Activated naive CD8-positive, alpha-beta T cell treated with anti-CD3 and anti-CD28 coated beads, Interleukin-2, amount 10 ng/mL, durations not matched to agents 7 days and 5 days (primary cell): Measurements from ENCODE around the gene PKN2. TPM values are rescaled to one million over a fixed set of nuclear protein-coding genes. Genes with fewer than 3 reads are reported as not detected.
"Not testable (repeated sequence)": the region's sequence is repeated elsewhere in the genome, so short reads cannot be mapped to it uniquely, and the experiment has no call there.

Experiments
- ATAC-seq: fragments of 150-1000 bp; cut with Tn5 transposase; one replicate; pipeline ENCODE4 v1.10.0; 2021; ENCODE audit warnings: low read depth, moderate library complexity
- POLR2A ChIA-PET: fragments of 350-600 bp; sonication (Branson Sonifier 250); formaldehyde crosslinking; loops from one replicate; lab custom pipeline; 2021; ENCODE audit warnings: antibody characterized with exemption; lab: Charles Lee
- DNase-seq: peaks from one replicate; pipeline ENCODE4 v3.0.0; 2021
- H3K27ac Mint-ChIP-seq: one replicate; pipeline ENCODE4 v1.8.0; 2022; ENCODE audit warnings: mild to moderate bottlenecking, mixed read lengths
- H3K27me3 Mint-ChIP-seq: one replicate; pipeline ENCODE4 v1.8.0; 2022; ENCODE audit warnings: mild to moderate bottlenecking, moderate library complexity, mixed read lengths
- H3K36me3 Mint-ChIP-seq: one replicate; pipeline ENCODE4 v1.8.0; 2021; ENCODE audit warnings: mild to moderate bottlenecking, mixed read lengths
- H3K4me1 Mint-ChIP-seq: one replicate; pipeline ENCODE4 v1.8.0; 2021; ENCODE audit warnings: mixed read lengths
- H3K4me3 Mint-ChIP-seq: one replicate; pipeline ENCODE4 v1.8.0; 2022; ENCODE audit warnings: mild to moderate bottlenecking, moderate library complexity, mixed read lengths
- H3K9me3 Mint-ChIP-seq: one replicate; pipeline ENCODE4 v1.8.0; 2021; ENCODE audit warnings: mixed read lengths
- total RNA-seq, 2 experiments: library from RNA; stranded (reverse); gene quantifications; one replicate each; pipeline ENCODE4 v1.2.3, GENCODE V29; 2021

PKN2 gene
- total RNA-seq, 2 experiments from 2014 or later: 32.4 to 36.7 TPM

DNA sequence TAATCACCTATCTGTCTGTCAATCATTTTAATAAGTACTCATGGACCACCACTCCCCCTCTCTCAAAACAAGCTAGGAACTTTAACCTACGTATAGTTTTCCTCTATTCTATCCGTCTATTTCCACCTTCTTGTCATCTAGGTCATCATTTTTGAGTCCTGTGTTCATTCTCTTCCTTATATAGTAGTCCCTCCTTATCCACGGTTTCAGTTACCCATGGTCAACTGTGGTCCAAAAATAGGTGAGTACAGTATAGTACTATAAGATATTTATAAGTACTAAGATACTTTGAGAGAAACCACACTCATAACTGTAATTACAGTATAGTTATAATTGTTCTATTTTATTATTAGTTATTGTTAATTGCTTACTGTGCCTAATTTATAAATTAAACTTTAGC lies 7.5 kb downstream of the PKN2 start:
- no peaks in the 10 kb centered on the region for H3K27me3 Mint-ChIP-seq
- no peak for DNase-seq
- H3K4me1 Mint-ChIP-seq: peaks cover 16% of the 10 kb centered on the region
- H3K4me3 Mint-ChIP-seq: no peak overlapping the region
- POLR2A ChIA-PET: no interaction called here
- H3K9me3 Mint-ChIP-seq: no peaks in the 10 kb centered on the region
- no peak overlapping the region for H3K27ac Mint-ChIP-seq
- ATAC-seq: no peak
- H3K36me3 Mint-ChIP-seq: peaks cover 13% of the 10 kb centered on the region

- H3K4me3 Mint-ChIP-seq: no peak overlapping the region
- POLR2A ChIA-PET: interaction anchor here (2.5 kb wide), 1 partner anchor 11 kb away, joined by 10 read pairs; the partner anchor contains the start of gene PKN2
- DNase-seq (no peak), ATAC-seq (no peak)
- no peaks in the 10 kb centered on the region for H3K27me3 Mint-ChIP-seq
- peaks cover 27% of the 10 kb centered on the region for H3K36me3 Mint-ChIP-seq
- peaks cover 12% of the 10 kb centered on the region for H3K4me1 Mint-ChIP-seq
- H3K27ac Mint-ChIP-seq: no peak overlapping the region
- no peaks in the 10 kb centered on the region for H3K9me3 Mint-ChIP-seq
These were observed 11.7 kb downstream of the PKN2 start for GRCh38 chr1:88695781-88696180.

DNA sequence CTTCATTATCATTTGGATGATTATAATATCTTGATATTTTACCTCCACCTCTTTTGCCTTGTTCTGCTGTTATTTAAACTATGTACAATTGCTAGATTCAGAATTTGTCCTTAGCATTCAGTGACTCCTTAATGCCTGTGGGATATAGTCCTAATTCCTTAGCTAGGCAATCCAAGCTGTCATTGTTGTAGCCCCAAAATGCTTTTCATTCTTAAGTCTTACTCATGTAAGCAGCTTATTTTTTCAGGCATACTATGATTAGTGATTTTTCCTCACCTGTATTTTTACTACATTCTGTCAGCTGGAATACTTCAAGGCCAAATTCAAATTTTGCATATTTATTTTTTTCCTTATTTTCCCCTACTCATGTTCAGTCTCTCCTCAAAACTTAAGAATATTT lies 13.4 kb downstream of the PKN2 start:
- no peak overlapping the region for H3K4me3 Mint-ChIP-seq
- H3K27ac Mint-ChIP-seq: no peak overlapping the region
- no peaks in the 10 kb centered on the region for H3K9me3 Mint-ChIP-seq
- peaks cover 25% of the 10 kb centered on the region for H3K36me3 Mint-ChIP-seq
- peaks cover 10% of the 10 kb centered on the region for H3K4me1 Mint-ChIP-seq
- POLR2A ChIA-PET: no interaction called here
- H3K27me3 Mint-ChIP-seq: no peaks in the 10 kb centered on the region
- no peak for ATAC-seq
- no peak for DNase-seq

DNA sequence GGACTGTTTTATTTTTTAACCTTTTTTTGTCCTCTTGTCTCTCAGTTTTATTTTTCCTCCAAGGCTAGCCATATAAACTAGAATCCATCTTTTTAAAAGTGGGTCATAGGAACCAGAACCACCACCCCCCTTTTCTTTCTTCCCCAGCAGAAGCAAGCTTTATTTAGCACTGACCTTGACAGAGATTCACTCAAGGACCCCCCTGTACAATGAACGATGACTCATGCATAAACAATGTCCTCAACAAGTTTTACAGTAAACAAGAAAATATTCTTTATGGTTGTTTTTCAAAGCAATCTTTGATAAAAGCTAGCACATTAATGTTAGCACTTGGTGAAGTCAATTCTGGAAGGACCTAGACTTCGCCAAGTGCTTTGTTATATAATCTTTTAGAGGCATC lies 14.1 kb downstream of the PKN2 start:
- ATAC-seq: no peak
- Mint-ChIP-seq H3K4me1 (peaks cover 9% of the 10 kb centered on the region), H3K27ac (no peak overlapping the region), H3K36me3 (peaks cover 25% of the 10 kb centered on the region), H3K27me3 (no peaks in the 10 kb centered on the region), H3K4me3 (no peak overlapping the region), H3K9me3 (no peaks in the 10 kb centered on the region)
- POLR2A ChIA-PET: no interaction called here
- DNase-seq: no peak

DNA sequence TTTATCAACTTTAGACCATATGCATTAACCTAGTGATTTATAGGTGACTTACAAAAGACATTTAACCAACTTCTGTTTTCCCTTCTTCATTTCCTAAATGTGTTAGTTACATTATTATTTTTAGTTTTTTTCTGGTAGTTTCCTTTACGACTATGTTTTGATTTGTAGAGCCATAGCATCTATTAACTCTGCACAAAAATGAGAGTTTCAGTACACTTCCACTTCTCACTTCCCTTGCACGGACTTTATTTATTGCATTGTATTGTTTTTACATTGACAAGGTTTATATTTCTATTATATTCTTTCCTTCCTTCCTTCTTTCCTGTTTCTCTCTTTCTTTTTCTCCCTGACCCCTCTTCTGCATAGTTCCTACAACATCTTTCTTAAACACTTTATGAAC lies 14.7 kb downstream of the PKN2 start:
- Mint-ChIP-seq H3K4me3 (no peak overlapping the region), H3K27ac (no peak overlapping the region), H3K9me3 (no peaks in the 10 kb centered on the region), H3K36me3 (peaks cover 25% of the 10 kb centered on the region), H3K27me3 (no peaks in the 10 kb centered on the region), H3K4me1 (peaks cover 8% of the 10 kb centered on the region)
- ATAC-seq (no peak), DNase-seq (no peak)
- POLR2A ChIA-PET: no interaction called here

DNA sequence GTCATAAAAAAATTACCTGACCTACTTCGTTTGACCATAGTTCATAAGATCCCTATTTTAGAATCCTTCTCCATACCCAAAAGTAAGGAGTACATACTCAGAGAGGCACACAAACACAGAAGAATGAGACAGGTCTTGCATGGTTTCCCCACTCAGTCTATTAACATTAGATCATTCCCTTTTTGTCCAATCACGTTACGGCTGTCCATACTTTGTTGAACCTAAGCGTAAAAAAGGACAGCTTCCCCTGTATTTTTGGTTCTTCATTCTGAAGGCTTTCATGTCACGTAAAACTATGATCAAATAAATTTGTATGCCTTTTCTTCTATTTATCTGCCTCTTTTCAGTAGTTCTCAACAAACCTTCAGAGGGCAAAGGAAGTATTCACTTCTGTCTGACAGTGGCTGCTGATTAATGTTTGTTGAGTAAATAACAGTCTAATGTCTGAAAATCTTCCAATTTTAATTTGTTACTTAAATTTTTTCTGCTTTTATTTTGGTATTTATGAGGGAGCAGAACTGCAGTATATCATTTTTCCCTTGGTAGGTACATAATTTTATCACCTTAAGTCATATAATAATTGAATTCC lies 16.4 kb downstream of the PKN2 start:
- POLR2A ChIA-PET: interaction anchor here (1.2 kb wide), 1 partner anchor 16 kb away, joined by 6 read pairs; the partner anchor contains the start of gene PKN2
- H3K4me1 Mint-ChIP-seq: peaks cover 3% of the 10 kb centered on the region
- no peak overlapping the region for H3K27ac Mint-ChIP-seq

DNA sequence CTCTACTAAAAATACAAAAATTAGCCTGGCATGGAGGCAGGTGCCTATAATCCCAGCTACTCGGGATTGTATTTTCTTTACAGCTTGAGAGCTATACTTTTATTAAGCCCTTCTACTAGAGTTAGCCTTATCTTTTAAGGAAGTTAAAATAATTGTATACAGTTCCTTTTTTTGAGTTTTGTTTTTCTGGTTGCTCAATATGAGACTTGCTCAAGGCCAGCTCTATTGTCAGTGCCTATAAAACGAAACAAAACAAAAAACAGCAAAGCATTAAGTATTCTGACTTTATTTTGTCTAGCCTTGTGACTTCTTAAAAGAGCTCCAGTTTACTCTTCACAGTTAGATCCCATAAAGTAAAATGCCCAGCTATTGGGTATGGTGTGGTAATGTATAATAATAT lies 17.2 kb downstream of the PKN2 start:
- no peak for DNase-seq
- no peaks in the 10 kb centered on the region for H3K27me3 Mint-ChIP-seq
- no peak for ATAC-seq
- peaks cover 18% of the 10 kb centered on the region for H3K36me3 Mint-ChIP-seq
- no peak overlapping the region for H3K4me3 Mint-ChIP-seq
- no peaks in the 10 kb centered on the region for H3K9me3 Mint-ChIP-seq
- H3K4me1 Mint-ChIP-seq: no peaks in the 10 kb centered on the region
- POLR2A ChIA-PET: interaction anchor here (1.2 kb wide), 1 partner anchor 17 kb away, joined by 6 read pairs; the partner anchor contains the start of gene PKN2
- no peak overlapping the region for H3K27ac Mint-ChIP-seq

More for the DNA sequence above, 16.4 kb downstream of the PKN2 start:
- ATAC-seq (no peak), DNase-seq (no peak)
- H3K36me3 Mint-ChIP-seq: peaks cover 18% of the 10 kb centered on the region
- no peaks in the 10 kb centered on the region for H3K9me3 Mint-ChIP-seq
- H3K4me3 Mint-ChIP-seq: no peak overlapping the region
- no peaks in the 10 kb centered on the region for H3K27me3 Mint-ChIP-seq

- peaks cover 20% of the 10 kb centered on the region for H3K36me3 Mint-ChIP-seq
- DNase-seq, H3K9me3 Mint-ChIP-seq, H3K27me3 Mint-ChIP-seq, ATAC-seq, H3K27ac Mint-ChIP-seq, H3K4me1 Mint-ChIP-seq, H3K4me3 Mint-ChIP-seq: not testable (repeated sequence)
- POLR2A ChIA-PET: interaction anchor here (1.2 kb wide), 1 partner anchor 18 kb away, joined by 6 read pairs; the partner anchor contains the start of gene PKN2
These were observed 17.7 kb downstream of the PKN2 start for GRCh38 chr1:88701793-88702192.

- no peak for ATAC-seq
These were observed 23.9 kb downstream of the PKN2 start for GRCh38 chr1:88708011-88708410.

GRCh38 chr1:88712907-88713306 lies 28.8 kb downstream of the PKN2 start:
- H3K4me3 Mint-ChIP-seq, H3K9me3 Mint-ChIP-seq, H3K27me3 Mint-ChIP-seq, DNase-seq, POLR2A ChIA-PET, H3K27ac Mint-ChIP-seq, H3K4me1 Mint-ChIP-seq, ATAC-seq: not testable (repeated sequence)
- peaks cover 49% of the 10 kb centered on the region for H3K36me3 Mint-ChIP-seq

More at GRCh38 chr1:88708011-88708410, 23.9 kb downstream of the PKN2 start:
- Mint-ChIP-seq H3K9me3 (no peaks in the 10 kb centered on the region), H3K4me1 (no peaks in the 10 kb centered on the region), H3K4me3 (no peak overlapping the region), H3K36me3 (peaks cover 19% of the 10 kb centered on the region), H3K27me3 (no peaks in the 10 kb centered on the region), H3K27ac (no peak overlapping the region)
- POLR2A ChIA-PET: no interaction called here
- DNase-seq: no peak

DNA sequence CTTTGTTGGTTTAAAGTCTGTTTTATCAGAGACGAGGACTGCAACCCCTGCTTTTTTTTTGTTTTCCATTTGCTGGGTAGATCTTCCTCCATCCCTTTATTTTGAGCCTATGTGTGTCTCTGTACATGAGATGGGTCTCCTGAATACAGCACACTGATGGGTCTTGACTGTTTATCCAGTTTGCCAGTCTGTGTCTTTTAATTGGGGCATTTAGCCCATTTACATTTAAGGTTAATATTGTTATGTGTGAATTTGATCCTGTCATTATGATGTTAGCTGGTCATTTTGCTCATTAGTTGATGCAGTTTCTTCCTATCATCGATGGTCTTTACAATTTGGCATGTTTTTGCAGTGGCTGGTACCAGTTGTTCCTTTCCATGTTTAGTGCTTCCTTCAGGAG lies 32.5 kb downstream of the PKN2 start:
- H3K4me3 Mint-ChIP-seq, ATAC-seq, H3K27ac Mint-ChIP-seq, DNase-seq, H3K4me1 Mint-ChIP-seq, H3K27me3 Mint-ChIP-seq, H3K9me3 Mint-ChIP-seq, POLR2A ChIA-PET: not testable (repeated sequence)
- peaks cover 49% of the 10 kb centered on the region for H3K36me3 Mint-ChIP-seq

DNA sequence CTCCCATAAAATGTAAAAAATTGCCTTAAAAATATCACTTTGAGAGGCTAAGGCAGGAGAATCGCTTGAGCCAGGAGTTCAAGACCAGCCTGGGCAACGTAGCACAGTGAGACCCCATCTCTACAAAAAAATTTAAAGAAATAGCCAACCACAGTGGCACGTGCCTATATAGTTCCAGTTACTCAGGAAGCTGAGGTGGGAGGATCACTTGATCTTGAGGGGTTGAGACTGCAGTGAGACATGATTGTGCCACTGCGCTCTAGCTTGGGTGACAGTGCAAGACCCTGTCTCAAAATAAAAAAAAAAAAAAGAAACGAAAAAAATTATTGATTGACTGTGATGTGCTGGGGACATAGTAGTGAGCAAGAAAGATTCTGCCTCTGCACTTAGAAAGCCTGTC lies 38.4 kb downstream of the PKN2 start:
- H3K27ac Mint-ChIP-seq: peak overlapping the region; percentile 10
- no peak for ATAC-seq
- H3K4me1 Mint-ChIP-seq: peaks cover 14% of the 10 kb centered on the region
- POLR2A ChIA-PET: no interaction called here
- no peaks in the 10 kb centered on the region for H3K27me3 Mint-ChIP-seq
- no peak overlapping the region for H3K4me3 Mint-ChIP-seq
- no peak for DNase-seq
- H3K9me3 Mint-ChIP-seq: no peaks in the 10 kb centered on the region
- H3K36me3 Mint-ChIP-seq: peaks cover 17% of the 10 kb centered on the region

GRCh38 chr1:88726697-88727096 lies 42.6 kb downstream of the PKN2 start:
- ATAC-seq (no peak), DNase-seq (no peak)
- Mint-ChIP-seq H3K27me3 (no peaks in the 10 kb centered on the region), H3K9me3 (no peaks in the 10 kb centered on the region), H3K27ac (no peak overlapping the region), H3K4me1 (peaks cover 14% of the 10 kb centered on the region), H3K36me3 (peaks cover 32% of the 10 kb centered on the region), H3K4me3 (no peak overlapping the region)
- POLR2A ChIA-PET: no interaction called here

DNA sequence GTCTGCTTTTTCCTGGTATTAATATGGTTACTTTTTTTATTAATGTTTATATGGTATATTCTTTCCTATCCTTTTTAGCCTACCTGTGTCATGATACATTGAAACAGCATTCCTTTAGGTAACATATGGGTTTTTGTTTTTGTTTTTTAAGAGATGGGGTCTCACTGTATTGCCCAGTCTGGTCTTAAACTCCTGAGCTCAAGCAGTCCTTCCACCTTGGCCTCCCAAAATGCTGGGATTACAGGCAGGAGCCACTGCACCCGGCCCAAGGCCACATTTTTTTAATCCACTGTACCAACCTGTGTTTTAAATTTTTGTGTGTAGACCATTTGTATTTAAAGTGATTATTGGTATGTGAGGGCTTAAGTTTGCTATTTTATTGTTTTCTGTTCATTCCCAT lies 43.1 kb downstream of the PKN2 start:
- no peaks in the 10 kb centered on the region for H3K27me3 Mint-ChIP-seq
- H3K36me3 Mint-ChIP-seq: peaks cover 31% of the 10 kb centered on the region
- DNase-seq (no peak), ATAC-seq (no peak)
- no peak overlapping the region for H3K27ac Mint-ChIP-seq
- POLR2A ChIA-PET: interaction anchor here (0.6 kb wide), 1 partner anchor 320 kb away, joined by 3 read pairs; no protein-coding TSS in a partner anchor
- no peaks in the 10 kb centered on the region for H3K9me3 Mint-ChIP-seq
- H3K4me1 Mint-ChIP-seq: peaks cover 13% of the 10 kb centered on the region
- no peak overlapping the region for H3K4me3 Mint-ChIP-seq
